DMS53 treated with DMSO at 0.1 percent for 48 hours (cell line): ENCODE data around the gene ACTR3C.
"Not testable (repeated sequence)": the region's sequence is repeated elsewhere in the genome, so short reads cannot be mapped to it uniquely, and the experiment has no call there.

ENCODE experiments used
- DNase-seq: peaks from one replicate; lab custom pipeline; 2025; ENCODE audit not compliant: unreplicated experiment; lab: John Stamatoyannopoulos, UW

The ACTR3C gene

DNA sequence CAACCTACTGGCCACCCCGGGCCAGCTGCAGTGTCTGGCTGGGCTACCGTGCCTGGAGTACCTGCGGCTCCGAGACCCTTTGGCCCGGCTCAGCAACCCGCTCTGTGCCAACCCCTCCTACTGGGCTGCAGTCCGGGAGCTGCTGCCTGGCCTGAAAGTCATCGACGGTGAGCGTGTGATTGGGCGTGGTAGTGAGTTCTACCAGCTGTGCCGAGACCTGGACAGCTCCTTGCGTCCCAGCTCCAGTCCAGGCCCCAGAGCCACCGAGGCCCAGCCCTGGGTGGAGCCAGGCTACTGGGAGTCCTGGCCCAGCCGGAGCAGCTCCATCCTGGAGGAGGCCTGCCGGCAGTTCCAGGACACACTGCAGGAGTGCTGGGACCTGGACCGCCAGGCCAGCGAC is 13.8 kb upstream of the ACTR3C start:
- DNase-seq = no peak

DNA sequence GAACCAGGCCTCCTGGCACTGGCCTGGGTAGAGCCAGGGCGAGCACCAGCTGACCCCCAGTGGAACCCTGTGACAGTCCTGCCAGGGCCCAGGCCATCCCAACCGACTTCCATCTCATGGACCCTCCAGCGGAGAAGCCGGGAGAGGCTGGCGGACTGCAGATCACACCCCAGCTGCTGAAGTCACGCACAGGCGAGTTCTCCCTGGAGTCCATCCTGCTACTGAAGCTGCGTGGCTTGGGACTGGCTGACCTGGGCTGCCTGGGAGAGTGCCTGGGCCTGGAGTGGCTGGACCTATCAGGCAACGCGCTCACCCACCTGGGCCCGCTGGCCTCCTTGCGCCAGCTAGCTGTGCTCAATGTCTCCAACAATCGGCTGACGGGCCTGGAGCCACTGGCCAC is 13.4 kb upstream of the ACTR3C start:
- no peak for DNase-seq

DNA sequence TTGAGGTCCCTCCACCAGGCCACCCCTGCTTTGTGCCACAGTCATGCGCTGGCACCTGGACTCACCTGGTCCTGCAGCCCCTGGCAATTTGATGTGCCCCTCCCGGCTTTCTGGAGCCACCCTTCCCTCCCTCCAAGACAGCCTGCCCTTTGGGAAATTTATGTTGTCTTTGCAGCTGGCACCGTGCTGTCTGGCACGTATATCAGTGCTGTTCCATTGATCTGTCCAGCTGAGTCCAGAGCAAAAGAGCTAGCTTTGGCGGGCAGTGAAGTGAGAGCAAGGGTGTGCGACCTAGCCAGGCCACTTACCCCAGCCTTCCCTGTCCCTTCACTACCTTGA is 12.4 kb upstream of the ACTR3C start:
- no peak for DNase-seq

DNA sequence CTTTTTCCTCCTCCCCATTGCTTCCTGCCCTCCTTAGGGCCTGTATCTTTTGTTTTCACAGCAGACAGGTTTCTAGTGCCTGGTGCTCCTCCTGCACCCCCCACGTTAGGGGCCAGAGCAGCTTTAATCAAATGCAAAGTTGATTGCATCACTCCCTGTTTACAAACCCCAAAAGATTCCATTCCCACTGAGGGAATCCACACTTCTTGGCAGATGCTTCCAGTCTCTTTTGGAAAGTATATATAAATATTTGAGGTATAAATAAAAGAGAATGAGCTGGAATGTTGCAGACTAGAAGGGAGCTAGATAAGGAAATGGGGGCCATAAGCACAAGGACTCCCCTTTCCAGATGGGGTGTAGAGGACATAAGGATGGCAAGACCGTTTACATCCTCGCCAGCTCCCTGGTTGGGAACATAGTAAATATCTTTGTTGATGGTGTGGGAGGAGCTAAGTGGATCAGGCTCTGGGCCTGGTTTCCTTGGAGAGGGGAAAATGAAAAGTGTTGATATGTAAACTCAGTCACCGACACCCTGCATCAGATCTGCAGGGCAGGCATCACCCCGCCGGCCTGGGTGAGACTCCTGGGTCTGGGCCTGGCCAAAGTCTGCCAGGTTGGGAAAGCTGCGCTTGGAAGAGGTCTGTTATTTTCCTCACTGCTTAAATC is 11.9 kb upstream of the ACTR3C start:
- DNase-seq = no peak

DNA sequence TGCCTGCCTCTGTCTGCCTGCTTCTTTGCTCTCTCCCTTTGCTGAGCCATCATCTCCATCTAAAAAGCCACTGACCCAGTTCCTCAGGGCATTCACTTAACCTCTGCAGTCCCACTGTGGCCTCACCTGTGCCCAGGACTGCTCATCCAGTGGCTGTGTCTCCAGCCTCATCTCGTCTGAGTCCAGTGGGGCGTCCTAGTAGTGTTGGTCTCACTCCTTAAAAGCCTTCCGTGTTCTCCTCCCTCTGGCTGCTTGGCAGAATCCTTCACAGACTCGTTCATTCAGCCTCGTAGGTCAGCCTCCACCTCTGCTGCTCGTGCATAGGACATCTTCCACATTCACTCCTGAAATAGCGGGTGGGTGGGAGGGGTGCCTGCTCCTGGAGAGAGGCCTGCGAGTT is 10.8 kb upstream of the ACTR3C start:
- no peak for DNase-seq

DNA sequence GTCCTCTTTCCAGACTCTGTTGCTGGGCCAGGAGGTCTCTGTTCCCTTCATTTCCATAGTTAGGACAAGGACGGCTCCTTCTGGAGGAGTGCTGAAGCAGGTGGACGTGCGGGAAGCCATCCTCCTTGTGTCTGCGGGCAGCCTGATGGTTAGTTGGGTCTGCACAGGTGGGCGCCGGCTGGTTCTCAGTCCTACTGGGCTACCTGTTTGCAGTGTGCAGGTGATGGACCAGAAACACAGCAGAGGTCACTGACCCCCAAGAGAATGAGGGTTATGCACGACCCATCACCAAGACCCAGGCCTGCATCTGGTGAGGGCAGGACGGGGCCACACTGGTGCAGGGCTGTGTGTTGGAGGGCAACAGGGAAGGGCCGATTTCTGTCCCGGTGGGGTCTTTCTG is 10.3 kb upstream of the ACTR3C start:
- DNase-seq = no peak

DNA sequence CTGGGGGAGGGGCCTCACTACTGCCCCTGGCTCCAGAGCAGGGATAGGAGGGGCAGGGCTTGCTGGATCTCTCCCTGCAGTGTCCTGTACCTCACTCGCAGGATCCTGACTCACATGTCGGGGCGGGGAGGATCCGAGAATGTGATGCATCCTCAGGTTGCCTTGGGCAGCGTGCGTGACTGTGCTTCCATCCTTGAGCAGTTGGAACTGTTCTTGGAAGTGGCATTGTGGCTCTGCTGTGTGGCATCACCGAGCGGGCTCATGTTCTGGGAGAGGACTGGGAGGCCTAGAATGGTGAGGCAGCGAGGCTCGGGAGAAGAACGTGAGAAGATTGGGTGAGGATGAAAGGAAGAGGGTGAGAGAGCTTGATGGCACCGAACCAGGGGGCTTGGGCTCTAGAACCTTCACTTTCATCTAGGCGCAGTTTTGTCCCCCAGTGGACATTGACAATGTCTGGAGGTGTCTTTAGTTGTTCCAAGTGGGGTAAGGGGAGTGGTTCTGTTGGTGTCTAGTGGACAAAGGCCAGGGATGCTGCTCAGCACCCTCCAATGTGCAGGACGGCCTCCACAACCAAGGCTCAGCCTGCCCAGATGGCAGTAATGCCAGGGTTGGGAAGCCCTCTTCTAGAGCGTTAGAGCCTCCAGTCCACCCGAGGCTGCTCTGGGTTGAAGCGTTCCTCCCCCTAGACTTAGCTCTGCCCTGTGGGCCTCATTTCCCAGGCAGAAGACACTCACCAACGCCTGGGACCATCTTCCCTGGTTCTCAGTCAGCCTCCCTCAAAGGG is 9.7 kb upstream of the ACTR3C start:
- DNase-seq = no peak

DNA sequence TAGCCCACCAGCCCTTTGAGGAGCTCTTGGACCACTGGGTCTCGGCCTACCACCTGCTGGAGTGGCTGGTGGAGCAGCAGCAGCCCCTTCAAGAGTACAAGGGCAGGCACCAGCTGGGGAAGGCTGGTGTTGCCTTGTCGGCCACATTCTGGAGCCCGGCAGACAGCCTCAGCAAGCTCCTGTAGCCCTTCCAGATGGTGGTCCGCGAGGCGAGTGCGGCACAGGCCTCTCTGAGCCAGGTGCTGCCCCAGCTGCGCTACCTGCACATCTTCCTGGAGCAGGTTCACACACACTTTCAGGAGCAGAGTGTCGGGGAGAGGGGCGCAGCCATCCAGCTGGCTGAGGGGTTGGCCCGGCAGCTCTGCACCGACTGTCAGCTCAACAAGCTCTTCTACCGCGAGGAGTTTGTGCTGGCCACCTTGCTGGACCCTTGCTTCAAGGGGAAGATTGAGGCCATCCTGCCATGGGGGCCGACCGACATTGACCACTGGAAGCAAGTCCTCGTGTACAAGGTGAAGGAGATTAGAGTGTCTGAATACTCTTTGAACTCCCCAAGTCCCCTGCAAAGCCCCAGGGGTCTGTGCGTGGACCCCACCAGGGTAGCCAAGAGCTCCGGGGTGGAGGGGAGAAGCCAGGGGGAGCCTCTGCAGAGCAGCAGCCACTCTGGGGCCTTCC is 7.0 kb upstream of the ACTR3C start:
- DNase-seq = no peak

DNA sequence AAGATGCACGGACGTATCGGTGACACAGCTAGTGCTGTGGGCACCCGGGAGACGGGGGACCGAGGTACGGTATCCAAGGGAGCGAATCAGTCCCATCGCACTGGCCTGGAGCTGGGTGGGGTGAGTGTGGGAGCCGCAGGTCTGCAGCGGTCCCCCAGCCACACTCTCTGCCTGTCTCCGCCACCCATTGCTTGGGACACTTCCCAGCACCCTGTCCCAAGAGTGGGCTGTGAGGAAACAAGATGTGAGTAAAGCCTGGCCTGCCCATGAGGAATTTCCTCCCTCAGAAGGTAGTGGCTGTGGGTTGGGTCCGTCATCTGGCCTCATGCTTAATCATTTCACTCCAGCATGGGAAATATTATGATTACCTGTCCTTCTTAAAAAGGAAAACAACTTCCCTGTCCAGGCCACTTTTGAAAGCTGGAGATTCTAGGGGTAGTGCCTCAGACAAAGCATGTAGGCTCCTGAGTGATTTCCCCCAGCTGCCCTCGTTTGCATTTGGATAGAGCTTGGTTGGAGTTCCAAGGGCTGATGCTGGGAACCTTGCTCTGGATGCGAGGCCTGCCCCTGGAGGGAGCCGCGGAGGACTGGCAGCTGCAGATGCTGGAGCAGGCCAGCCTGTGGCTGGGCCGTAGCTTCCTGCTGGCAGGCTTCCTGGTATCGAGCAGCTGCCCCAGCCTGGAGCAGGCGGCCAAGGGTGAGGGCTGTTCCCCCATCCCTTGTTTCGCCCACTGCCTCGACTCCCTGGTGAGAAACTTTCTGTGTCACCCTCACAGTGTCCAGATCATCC is 6.2 kb upstream of the ACTR3C start:
- DNase-seq = no peak

DNA sequence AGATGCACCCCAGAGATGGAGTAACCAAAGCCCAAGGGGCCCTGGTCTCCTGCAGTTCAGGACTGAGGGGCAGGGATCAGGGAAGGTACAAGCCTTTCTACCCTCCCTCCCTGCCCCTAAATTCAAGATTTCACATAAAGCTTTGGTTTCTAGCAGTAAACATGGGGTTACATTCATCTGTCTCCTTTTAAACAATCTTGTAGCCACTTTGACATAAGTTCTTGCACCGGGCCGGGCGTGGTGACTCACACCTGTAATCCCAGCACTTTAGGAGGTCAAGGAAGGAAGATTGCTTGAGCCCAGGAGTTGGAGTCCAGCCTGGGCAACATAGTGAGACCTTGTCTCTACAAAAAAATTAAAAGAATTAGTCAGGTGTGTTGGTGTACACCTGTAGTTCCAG is 4.0 kb upstream of the ACTR3C start:
- DNase-seq = no peak

DNA sequence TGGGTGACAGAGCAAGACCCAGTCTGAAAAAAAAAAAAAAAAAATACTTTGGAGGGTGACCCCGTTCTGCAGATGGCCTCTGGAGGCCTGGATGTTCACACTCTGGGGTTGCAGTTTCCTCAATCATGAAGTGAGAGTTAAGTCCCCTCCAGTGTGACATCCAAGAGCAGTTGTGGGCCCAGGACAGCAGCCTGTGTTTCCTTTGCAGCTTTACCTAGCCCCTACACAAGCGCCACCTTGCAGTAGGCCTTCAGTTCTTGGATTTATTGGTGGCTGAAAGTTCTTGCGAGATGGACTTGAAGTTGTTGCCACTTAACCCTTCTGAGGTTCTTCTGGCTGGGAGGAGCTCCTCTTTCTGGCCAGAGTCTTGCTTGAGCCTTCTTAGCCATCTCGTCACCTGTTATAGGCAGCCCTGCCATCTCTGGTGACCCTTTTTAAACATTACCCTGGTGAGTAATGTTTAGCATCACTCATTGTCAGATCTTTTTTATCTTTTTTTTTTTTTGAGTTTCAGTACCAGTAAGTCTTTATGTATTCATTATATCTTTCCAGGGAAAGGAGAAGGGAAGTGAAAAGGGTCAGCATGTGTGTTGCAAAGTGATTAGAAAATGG is 3.4 kb upstream of the ACTR3C start:
- DNase-seq = no peak

DNA sequence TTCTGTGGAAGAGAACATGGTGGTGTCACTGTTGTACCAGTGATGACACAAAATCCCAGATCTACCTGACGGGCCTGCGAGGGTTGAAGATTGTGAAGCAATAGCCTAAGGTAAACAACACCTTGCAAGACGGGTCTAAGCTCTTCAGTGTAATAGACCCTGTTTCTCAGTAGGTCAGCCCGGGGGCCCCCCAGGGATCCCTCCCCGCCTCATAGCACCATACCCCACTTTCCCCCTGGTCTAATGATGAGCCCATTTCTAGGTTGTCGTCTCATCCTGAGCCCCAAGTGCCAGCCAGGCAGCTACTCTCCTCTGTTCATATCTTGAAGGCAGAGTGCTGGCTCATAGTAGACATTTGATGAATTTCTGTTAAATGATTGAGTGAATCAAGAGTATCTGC is 2.6 kb upstream of the ACTR3C start:
- DNase-seq = no peak

DNA sequence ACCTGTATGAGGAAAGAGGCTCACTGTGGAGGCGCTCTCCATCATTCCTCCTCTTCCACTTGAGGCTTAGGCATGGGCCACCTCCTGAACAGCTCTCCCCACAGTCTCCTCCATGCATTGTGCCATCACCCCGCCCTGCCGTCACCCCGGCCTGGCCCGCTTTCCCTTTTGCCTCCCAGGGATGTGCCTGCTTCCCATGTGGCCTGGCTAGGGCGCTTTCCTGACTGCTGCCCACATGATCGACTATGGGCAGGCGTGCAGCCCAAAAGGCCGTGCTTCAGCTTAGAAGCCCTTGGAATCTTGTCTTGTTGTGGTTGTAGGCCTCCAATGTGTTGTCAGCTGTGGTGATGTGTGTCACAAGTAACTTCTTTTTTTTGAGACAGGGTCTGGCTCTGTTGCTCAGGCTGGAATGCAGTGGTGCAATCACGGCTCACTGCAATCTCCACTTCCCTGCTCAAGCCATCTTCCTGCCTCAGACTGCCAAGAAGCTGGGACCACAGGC is 1.8 kb upstream of the ACTR3C start:
- no peak for DNase-seq

DNA sequence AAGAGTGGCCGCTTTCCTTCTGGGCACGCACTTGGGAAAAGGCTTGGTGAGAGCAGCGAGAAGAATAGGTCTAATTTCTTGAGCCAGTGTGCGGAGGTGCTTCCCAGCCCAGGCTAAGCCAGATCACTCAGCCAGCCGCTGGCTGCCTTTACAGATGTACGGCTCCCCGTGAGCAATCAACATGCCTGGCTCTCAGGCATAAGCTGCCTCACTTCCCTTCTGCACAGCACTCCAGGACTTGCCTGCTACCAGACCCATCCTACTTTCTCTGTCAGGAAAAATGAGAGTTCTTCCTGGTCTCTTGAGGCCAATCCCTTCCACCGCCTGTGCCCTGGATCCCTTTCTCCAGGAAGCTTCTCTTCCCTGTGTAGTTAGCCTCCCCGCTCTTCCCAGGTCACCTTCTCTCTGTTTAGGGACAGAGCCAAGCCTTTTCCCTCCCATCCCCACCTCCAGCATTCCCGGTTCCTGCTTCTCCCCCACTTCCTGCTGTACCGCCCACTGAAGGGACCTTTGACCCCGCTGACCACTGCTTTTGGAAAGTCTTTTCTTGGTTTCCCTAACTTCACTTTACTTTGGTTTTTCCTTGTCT is 1.1 kb upstream of the ACTR3C start:
- DNase-seq = no peak

DNA sequence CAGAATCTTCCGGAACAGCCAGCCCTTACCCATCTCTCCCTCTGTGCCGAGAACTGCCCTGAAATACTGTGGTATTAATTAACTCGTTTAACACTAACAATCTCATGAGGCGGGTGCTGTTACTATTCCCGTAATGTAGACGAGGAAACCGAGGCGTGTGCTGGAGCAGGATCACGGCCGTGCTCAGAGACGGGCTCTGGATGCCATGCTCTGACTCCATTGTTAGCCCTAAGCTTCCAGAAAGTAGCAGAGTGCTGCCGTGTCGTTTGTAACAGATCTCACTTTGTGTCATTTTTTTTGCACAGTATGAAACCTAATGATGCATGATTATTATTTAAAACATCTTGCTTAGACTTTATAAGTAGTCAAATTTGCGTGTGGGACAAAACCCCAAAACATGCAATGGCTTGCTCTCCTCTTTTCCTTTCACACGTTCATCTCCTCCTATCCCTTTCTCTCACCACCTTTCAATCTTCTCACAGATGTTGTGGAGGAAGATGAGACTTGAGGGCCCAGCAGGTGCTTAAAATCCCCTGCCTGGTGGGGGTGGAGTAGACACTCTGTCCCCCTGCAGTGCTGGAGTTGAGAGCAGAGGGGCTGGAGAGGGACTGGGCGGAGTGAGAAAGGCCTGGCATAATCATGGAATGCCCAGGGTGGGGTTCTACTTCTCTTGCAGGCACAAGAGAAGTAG is 482 bp upstream of the ACTR3C start:
- peak; percentile 61 for DNase-seq

DNA sequence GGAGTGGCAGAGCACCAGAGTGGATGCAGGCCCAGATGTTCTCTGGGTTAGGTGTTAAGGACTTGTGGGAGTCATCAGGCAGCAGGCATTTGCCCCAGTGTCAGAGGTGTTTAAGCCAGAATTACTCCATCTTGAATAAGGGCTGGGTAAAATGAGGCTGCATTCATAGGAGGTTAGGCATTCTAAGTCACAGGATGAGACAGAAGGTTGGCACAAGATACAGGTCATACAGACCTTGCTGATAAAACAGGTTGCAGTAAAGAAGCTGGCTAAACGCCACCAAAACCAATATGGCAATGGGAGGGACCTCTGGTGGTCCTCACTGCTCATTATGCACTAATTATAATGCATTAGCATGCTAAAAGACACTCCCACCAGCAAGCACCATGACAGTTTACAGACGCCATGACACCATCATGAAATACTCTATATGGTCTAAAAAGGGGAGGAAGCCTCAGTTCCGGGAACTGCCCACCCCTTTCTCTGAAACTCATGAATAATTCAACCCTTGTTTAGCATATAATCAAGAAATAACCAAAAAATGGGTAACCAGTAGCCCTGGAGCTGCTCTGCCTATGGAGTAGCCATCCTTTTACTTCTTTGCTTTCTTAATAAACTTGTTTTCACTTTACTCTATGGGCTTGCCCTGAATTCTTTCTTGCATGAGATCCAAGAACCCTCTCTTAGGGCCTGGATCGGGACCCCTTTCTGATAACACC is 1.1 kb downstream of the ACTR3C start:
- DNase-seq = peak; percentile 14

DNA sequence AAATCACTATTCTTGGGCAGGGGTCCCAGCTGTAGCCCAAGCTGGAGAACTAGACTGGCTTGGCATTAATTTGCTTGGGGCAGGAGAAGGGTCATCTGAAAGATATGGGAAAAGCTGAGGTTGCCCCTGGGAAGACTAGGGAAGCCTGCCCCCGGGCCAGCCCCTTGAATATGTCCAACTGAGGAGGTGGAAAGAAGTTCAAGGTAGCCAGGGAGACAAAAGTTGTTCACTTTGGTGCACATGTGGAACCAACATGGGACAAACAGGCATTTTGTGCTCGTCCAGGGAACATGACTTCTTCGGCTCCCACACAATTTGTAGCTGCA is 1.6 kb downstream of the ACTR3C start:
- DNase-seq = no peak

DNA sequence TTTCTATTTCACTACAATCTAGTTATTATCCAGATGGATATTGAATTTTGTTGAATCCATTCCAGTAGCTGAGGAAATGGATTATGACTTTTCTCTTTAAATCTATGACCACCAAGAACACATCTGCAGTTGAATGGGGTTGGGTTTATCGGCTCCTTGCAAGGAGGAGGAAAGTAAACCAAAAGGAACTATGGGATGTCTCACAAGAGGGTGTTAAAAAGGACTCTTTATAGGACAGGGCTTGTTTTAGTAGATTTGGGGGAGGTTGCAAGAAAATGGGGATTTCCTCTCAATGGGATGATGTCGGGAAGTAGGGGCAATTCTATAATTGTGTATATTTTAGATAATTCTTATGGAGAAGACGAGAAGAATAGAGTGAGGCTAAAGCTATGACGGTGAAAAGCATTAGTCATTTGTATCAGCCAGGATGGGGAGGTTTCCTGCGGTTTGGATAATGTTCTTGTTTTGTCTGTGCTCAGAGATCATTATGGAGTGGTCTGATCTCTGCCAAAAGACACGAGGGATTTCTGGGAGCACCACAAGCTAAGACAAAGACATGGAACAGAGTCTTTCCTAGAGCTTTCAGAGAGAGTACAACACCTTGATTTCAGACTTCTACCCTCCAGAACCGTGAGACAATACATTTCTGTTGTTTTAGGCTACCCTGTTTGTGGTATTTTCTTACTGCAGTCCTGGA is 5.4 kb downstream of the ACTR3C start:
- no peak for DNase-seq

DNA sequence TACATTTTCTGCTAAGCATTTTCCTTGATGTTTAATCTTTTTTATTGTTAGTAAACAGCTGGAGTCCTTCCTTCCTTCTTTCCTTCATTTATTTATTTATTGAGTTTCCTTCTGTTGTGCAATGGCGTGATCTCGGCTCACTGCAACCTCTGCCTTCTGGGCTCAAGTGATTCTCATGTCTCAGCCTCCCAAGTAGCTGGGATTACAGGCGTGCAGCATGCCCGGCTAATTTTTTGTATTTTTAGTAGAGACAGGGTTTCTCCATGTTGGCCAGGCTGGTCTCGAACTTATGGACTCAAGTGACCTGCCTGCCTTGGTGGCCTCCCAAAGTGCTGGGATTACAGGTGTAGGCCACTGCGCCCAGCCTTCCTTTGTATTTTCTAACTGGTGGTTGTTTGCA is 6.4 kb downstream of the ACTR3C start:
- DNase-seq = not testable (repeated sequence)
